Esophagus (tissue), 2 donors: ENCODE data around the gene C1QTNF1. TPM values are rescaled to one million over a fixed set of nuclear protein-coding genes. Genes with fewer than 3 reads are reported as not detected.

Source experiments
- H3K27ac ChIP-seq, 2 donors: one replicate each; pipeline ENCODE4 v1.5.1; 2013; ENCODE audit warnings: low read depth in 2 of 2, mild to moderate bottlenecking in 2 of 2, inconsistent platforms in 1 of 2, low read length in 1 of 2, moderate library complexity in 1 of 2
- H3K27me3 ChIP-seq, 2 donors: one replicate each; pipeline ENCODE4 v1.6.1; 2013; ENCODE audit warnings: low read length in 2 of 2, control low read depth in 1 of 2, mild to moderate bottlenecking in 1 of 2; ENCODE audit not compliant: insufficient read depth in 2 of 2, control insufficient read depth in 1 of 2
- H3K36me3 ChIP-seq, 2 donors: one replicate each; pipeline ENCODE4 v1.6.1; 2013; ENCODE audit warnings: low read length in 1 of 2; ENCODE audit not compliant: control insufficient read depth in 2 of 2, insufficient read depth in 2 of 2
- H3K4me1 ChIP-seq, 2 donors: one replicate each; pipeline ENCODE4 v1.6.1; 2013; ENCODE audit warnings: low read length in 1 of 2; ENCODE audit not compliant: control insufficient read depth in 2 of 2, insufficient read depth in 2 of 2
- H3K4me3 ChIP-seq, 2 donors: one replicate each; pipeline ENCODE4 v1.5.1; 2013; ENCODE audit warnings: low read length in 2 of 2, mild to moderate bottlenecking in 2 of 2, low read depth in 1 of 2, moderate library complexity in 1 of 2
- H3K9me3 ChIP-seq, 2 donors: one replicate each; pipeline ENCODE4 v1.6.1; 2013; ENCODE audit warnings: mild to moderate bottlenecking in 2 of 2, low read depth in 1 of 2, low read length in 1 of 2, moderate library complexity in 1 of 2; ENCODE audit not compliant: control insufficient read depth in 2 of 2, insufficient read depth in 1 of 2
- WGBS, 2 donors: extraction: QIAGEN DNeasy Blood & Tissue Kit; methylation state at CpG; one replicate each; pipeline ENCODE4 v1.1.7; 2013; 5-methylcytosine and 5-hydroxymethylcytosine counted together
- polyA plus RNA-seq, 2 donors: library from polyadenylated mRNA; stranded (reverse); fragments of 200-250 nt; gene quantifications; one replicate each; pipeline ENCODE4 v1.2.3, GENCODE V29; 2013
- donor health status: healthy with polysubstance abuse.
- donor health status: Bipolar disorder and iron deficiency.

Gene C1QTNF1
- polyA plus RNA-seq, 2 donors, result 6.0 to 7.2 TPM

DNA sequence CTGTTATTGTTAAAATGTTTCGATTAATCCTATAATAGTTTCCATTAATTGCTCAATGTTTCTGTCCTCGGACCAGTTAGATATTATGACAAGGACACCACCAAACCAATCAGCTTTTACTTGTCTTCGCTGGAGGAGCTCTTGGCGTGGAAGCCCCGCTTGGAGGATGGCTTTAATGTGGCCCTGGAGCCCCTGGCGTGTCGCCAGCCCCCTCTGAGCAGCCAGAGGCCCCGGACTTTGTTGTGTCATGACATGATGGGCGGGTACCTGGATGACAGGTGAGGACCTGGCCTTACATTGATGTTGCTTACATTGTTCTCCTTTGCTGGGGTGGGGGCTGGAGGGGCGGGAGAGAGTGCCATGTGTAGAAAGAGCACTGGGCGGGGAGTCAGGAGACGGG lies 53.6 kb downstream of the C1QTNF1 start:
- Histone ChIP-seq H3K36me3 (peaks cover 6 to 18% of the 10 kb centered on the region in 2 donors), H3K4me3 (no peak overlapping the region), H3K27ac (no peak overlapping the region), H3K9me3 (no peaks in the 10 kb centered on the region), H3K27me3 (no peaks in the 10 kb centered on the region), H3K4me1 (no peaks in the 10 kb centered on the region)
- 71 to 74% methylated on average over 12 of the region's 12 CpGs for whole genome bisulfite sequencing, 2 donors

DNA sequence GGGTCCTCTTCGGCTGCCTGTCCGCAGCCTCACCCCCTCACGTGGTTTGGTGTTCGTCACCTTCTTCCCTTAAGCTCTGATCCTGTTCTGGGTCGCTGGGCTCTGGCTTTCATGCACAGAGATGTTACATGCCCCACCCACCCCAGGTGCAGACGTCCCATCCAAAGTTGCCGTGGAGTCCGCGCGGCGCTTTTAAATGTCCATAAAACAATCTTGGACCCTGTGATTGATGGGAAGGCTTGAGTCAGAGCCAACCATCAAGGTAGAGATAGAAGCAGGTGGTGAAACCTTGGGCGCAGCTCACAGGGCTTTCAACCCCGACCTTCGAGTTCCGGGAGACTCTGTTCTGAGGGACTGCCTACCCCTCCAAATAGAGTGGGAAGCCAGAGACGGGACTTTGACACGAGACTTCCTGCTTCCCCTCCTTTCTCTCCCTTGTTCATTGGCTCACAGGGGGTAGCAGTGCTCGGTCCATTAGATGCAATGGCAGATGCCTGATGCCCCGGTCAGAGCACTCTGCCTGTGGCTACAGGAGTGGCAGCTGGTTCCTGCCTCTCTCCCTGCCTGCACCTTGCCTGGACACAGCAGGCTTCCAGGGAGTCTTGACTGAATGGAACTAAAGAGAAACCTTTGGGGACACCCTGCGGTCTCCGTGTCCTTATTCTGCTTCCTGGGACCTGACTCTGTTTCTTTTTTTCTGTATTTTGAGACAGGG lies 54.7 kb downstream of the C1QTNF1 start:
- Histone ChIP-seq H3K27ac (no peak overlapping the region), H3K4me3 (no peak overlapping the region), H3K9me3 (no peaks in the 10 kb centered on the region), H3K27me3 (no peaks in the 10 kb centered on the region), H3K36me3 (peaks cover 6 to 23% of the 10 kb centered on the region in 2 donors), H3K4me1 (no peaks in the 10 kb centered on the region)
- WGBS, 2 donors, result 82 to 94% methylated on average over 21 of the region's 21 CpGs

DNA sequence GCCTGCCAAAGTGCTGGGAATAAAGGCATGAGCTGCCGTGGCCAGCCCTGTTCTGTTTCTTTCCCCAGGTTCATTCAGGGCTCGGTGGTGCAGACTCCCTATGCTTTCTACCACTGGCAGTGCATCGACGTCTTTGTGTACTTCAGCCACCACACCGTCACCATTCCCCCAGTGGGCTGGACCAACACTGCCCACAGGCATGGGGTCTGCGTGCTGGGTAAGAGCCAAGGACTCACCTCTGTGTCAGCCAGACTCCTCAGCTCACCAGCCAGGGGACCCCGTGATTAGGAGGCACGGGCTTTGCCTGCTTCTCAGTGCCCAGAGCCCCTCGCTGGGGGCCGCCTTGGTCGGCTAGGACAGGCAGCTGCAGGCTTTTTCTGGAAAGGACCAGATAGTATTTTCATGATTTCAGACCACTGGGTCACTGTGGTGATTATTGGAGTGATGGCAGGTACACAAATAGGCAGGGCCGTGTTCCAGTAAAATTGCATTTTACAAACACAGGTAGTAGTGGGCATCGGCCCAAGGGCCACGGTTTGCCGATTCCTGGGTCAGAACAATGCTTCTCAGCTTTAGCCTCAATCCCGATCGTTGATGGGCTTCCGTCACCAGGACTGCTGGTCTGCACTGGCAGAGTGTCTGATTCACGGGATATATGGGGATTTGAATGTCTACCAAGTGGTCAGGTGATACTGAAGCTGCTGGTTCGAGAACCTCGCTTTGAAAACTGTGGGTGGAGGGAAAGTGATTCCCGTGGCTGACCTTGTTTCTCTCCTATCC lies 55.6 kb downstream of the C1QTNF1 start:
- Histone ChIP-seq H3K27me3 (no peaks in the 10 kb centered on the region), H3K36me3 (peaks cover 6 to 30% of the 10 kb centered on the region in 2 donors)
- 91 to 93% methylated on average over 22 of the region's 22 CpGs for WGBS, 2 donors

DNA sequence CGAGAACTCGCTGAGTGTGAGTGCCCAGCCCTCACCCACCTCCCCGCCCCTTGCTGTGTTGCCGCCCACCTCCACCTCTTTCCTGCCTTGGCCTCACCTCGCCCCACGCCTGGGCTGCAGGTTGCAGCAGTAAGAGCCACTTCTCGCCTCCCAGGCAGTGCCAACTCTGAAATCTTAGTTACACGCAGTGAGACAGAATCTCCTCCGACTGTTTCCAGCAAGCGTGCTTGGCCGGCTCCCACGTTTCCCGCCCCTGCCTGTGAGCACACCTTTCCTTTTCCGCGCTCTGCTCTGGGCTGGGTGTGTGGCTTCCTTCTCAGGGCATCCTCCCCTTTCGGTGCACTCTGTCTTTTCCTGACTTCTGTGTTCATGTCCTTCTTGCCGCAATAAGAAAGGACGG lies 56.4 kb downstream of the C1QTNF1 start:
- Histone ChIP-seq H3K36me3 (peaks cover 6 to 35% of the 10 kb centered on the region in 2 donors), H3K4me1 (no peaks in the 10 kb centered on the region), H3K9me3 (no peaks in the 10 kb centered on the region), H3K4me3 (no peak overlapping the region), H3K27me3 (no peaks in the 10 kb centered on the region), H3K27ac (no peak overlapping the region)
- 87 to 89% methylated on average over 18 of the region's 18 CpGs for WGBS, 2 donors

More for the DNA sequence above, 55.6 kb downstream of the C1QTNF1 start:
- Histone ChIP-seq H3K27ac (no peak overlapping the region), H3K9me3 (no peaks in the 10 kb centered on the region), H3K4me1 (no peaks in the 10 kb centered on the region), H3K4me3 (no peak overlapping the region)

DNA sequence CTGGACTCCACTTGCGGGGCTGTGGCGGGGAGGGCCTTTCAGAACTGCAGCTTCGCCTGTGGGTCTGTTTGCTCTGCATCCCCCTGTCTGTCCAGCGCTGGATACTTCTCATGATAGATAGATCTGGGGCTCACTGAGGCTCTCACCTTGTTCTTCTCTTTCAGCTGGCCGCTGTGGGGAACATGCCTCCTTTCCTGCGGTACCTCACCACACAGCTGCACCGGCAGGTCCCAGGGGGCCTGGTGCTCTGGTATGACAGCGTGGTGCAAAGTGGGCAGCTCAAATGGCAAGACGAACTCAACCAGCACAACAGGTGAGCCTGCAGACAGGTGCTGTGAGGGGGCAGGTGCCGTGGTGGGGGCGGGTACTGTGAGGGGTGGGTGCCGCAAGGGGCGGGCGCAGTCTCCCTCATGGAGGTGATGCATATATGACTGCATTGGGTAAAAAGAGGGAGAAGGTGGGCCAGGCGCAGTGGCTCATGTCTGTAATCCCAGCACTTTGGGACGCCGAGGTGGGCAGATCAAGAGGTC lies 56.9 kb downstream of the C1QTNF1 start:
- Histone ChIP-seq H3K4me1 (no peaks in the 10 kb centered on the region), H3K9me3 (no peaks in the 10 kb centered on the region), H3K4me3 (no peak overlapping the region), H3K27ac (no peak overlapping the region), H3K27me3 (no peaks in the 10 kb centered on the region), H3K36me3 (peaks cover 6 to 35% of the 10 kb centered on the region in 2 donors)
- WGBS, 2 donors, result 95 to 96% methylated on average over 16 to 17 of the region's 17 CpGs

DNA sequence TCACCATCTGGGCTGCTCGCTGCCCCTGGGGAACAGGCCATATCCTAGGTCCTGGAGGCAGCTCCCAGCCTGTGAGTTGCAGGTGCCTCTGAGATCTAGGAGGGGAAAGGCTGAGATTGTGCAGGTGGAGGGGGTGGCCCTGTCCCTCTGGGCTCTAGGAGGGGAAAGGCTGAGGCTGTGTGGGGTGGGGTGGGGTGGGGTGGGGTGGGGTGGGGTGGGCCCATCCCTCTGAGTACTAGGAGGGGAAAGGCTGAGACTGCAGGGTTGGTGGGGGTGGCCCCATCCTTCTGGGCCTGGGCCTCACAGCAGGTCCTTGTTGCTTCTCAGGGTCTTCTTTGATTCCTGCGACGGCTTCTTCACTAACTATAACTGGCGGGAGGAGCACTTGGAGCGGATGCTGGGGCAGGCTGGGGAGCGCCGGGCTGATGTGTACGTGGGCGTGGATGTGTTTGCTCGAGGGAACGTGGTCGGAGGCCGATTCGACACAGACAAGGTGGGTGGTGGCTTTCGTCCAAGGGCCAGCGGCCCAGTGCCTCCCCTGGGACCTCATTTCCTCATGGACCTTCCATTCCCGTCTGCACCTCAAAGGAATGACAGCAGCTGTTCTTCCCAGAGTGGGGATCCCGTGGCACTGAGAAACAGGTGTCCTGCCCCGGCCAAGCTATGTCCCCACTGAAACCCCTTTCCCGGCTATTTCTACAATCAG lies 57.8 kb downstream of the C1QTNF1 start:
- Histone ChIP-seq H3K4me3 (no peak overlapping the region), H3K9me3 (no peaks in the 10 kb centered on the region), H3K27ac (no peak overlapping the region), H3K27me3 (no peaks in the 10 kb centered on the region), H3K4me1 (no peaks in the 10 kb centered on the region), H3K36me3 (peaks cover 6 to 35% of the 10 kb centered on the region in 2 donors)
- WGBS, 2 donors, result 67 to 77% methylated on average over 20 of the region's 20 CpGs

DNA sequence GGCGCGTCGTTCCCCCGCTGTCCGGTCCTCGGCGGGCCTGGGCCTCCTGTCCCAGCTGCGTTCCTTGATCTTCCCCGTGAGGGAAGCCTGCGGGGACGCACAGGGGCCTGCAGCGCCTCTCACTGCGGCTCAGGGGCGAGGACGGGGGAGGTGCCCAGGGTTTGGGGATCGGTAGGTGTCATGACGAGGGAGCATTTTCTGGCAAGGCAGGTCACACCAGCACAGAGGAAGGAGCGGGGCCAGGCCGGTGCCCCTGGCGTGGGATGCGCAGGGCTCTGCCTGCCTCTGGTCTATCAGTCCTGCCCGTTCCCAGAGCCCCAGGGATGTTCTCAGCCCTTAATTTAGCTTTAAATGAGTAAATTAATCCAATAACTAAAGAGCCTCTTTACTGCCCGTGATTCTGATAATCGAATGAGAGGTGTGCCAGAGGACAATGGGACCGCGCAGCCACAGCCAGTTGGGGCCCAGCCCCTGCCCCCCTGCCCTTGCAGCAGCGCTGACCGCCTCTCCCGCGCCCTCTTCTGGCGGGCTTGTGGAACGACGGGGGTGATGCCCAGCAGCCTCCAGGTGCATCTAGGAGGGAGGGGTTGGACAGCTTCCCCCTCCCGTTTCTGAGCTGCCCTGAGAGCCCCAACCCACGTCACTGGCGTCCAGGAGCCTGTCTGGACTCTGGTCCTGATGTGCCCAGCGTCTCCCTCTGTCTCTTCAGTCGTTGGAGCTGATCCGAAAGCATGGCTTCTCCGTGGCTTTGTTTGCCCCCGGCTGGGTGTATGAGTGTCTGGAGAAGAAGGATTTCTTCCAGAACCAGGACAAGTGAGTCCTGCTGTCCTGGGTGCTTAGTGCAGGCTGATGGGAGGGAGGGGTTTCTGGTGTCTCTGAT lies 58.6 kb downstream of the C1QTNF1 start:
- Histone ChIP-seq H3K27me3 (no peaks in the 10 kb centered on the region), H3K36me3 (peaks cover 6 to 37% of the 10 kb centered on the region in 2 donors), H3K4me3 (no peak overlapping the region), H3K9me3 (no peaks in the 10 kb centered on the region), H3K27ac (no peak overlapping the region), H3K4me1 (no peaks in the 10 kb centered on the region)
- 68 to 69% methylated on average over 41 of the region's 41 CpGs for WGBS, 2 donors

DNA sequence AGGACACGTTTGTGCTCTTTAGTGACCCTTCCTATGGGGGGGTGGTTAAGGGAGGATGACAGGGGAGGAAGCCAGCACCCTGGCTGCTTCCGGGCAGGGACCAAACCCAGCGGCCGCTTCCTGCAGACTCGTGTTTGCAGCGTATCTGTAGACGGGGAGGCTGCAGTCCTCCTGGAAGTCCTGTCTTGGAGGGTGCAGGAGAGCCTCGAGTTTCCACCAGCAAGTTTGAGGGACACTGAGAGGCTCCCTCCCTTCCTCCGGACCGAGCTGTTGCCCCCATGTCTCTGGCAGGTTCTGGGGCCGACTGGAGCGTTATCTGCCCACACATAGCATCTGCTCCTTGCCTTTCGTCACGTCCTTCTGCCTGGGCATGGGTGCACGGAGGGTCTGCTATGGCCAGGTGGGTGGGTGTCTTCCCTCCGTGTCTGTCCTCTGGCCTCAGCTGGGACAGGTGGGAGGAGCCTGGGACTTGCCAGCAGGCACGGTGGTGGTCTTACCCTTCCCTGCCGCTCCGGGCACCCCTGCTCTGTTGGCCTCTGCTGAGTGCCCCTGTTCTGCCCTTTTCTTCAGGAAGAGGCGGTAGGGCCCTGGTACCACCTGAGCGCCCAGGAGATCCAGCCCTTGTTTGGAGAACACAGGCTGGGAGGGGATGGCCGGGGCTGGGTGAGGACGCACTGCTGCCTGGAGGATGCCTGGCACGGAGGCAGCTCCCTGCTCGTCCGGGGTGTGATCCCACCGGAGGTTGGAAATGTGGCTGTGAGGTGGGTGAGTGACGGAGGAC lies 59.4 kb downstream of the C1QTNF1 start:
- Histone ChIP-seq H3K27ac (no peak overlapping the region), H3K4me3 (no peak overlapping the region), H3K36me3 (peaks cover 6 to 36% of the 10 kb centered on the region in 2 donors), H3K9me3 (no peaks in the 10 kb centered on the region), H3K27me3 (no peaks in the 10 kb centered on the region), H3K4me1 (no peaks in the 10 kb centered on the region)
- WGBS, 2 donors, result 87 to 90% methylated on average over 28 of the region's 28 CpGs
